HL-60/S4 treated with phorbol 12-myristate 13-acetate at 8.2 ng/mL for 4 days and 3 days (cell line): ENCODE measurements around the gene NFIA.

Experiments used
- in situ Hi-C: fragments of 300-500 bp; cut with MboI; formaldehyde crosslinking; loops from 2 replicates; pipeline ENCODE4 v1.15.0; 2022; ENCODE audit warnings: low sequenced_read_pairs

NFIA gene

GRCh38 chr1:61419196-61419595 is 336.8 kb downstream of the NFIA start:
- in situ Hi-C loops, result no loop called here

GRCh38 chr1:61419657-61420056 is 337.3 kb downstream of the NFIA start:
- in situ Hi-C loops, result no loop called here

- in situ Hi-C loops, result no loop called here
Measured at GRCh38 chr1:61420243-61420642, 337.9 kb downstream of the NFIA start.

GRCh38 chr1:61420909-61421835 is 338.8 kb downstream of the NFIA start:
- in situ Hi-C loops, result no loop called here

GRCh38 chr1:61423643-61424042 is 341.3 kb downstream of the NFIA start:
- in situ Hi-C loops, result no loop called here

- in situ Hi-C loops, result no loop called here
Measured at GRCh38 chr1:61424382-61424781, 342.0 kb downstream of the NFIA start.

GRCh38 chr1:61425040-61425439 is 342.7 kb downstream of the NFIA start:
- in situ Hi-C loops, result no loop called here

- in situ Hi-C loops, result no loop called here
Measured at GRCh38 chr1:61426254-61426653, 343.9 kb downstream of the NFIA start.

- in situ Hi-C loops, result no loop called here
Measured at GRCh38 chr1:61426885-61427284, 344.5 kb downstream of the NFIA start.

- in situ Hi-C loops, result no loop called here
Measured at GRCh38 chr1:61427510-61427909, 345.1 kb downstream of the NFIA start.

- in situ Hi-C loops, result no loop called here
Measured at GRCh38 chr1:61428146-61428545, 345.8 kb downstream of the NFIA start.

- in situ Hi-C loops, result no loop called here
Measured at GRCh38 chr1:61432616-61433388, 350.4 kb downstream of the NFIA start.

- in situ Hi-C loops, result no loop called here
Measured at GRCh38 chr1:61433646-61434045, 351.3 kb downstream of the NFIA start.

GRCh38 chr1:61434276-61434675 is 351.9 kb downstream of the NFIA start:
- in situ Hi-C loops, result no loop called here

GRCh38 chr1:61435226-61435625 is 352.9 kb downstream of the NFIA start:
- in situ Hi-C loops, result no loop called here

- in situ Hi-C loops, result no loop called here
Measured at GRCh38 chr1:61436016-61436415, 353.7 kb downstream of the NFIA start.

GRCh38 chr1:61436491-61437120 is 354.2 kb downstream of the NFIA start:
- in situ Hi-C loops, result no loop called here

GRCh38 chr1:61439234-61439633 is 356.9 kb downstream of the NFIA start:
- in situ Hi-C loops, result no loop called here

- in situ Hi-C loops, result no loop called here
Measured at GRCh38 chr1:61441723-61442262, 359.4 kb downstream of the NFIA start.

- in situ Hi-C loops, result no loop called here
Measured at GRCh38 chr1:61442544-61442943, 360.2 kb downstream of the NFIA start.

GRCh38 chr1:61444288-61444687 is 361.9 kb downstream of the NFIA start:
- in situ Hi-C loops, result no loop called here
